Keratinocyte (primary cell): ENCODE results near the gene ARHGAP18.

ENCODE experiments used
- CTCF ChIP-seq, 3 experiments: IDR thresholded peaks in 1 of 3; conservative IDR thresholded peaks in 1 of 3; optimal IDR thresholded peaks in 1 of 3; 2 replicates in 2 of 3; 3 replicates in 1 of 3; pipeline versions ENCODE3 to v1.5.1; 2011; ENCODE audit warnings: low read length in 3 of 3, mild to moderate bottlenecking in 3 of 3, moderate library complexity in 2 of 3, control low read depth in 1 of 3, inconsistent platforms in 1 of 3; ENCODE audit not compliant: insufficient read depth in 2 of 3; ENCODE audit errors: extremely low read depth in 1 of 3
- EZH2 ChIP-seq: IDR thresholded peaks from one replicate; pipeline ENCODE4 v1.6.1; 2012; ENCODE audit warnings: inconsistent platforms, mild to moderate bottlenecking, low read length, moderate library complexity

GRCh38 chr6:129680633-129681032 is 29.3 kb downstream of the ARHGAP18 start:
- TF ChIP-seq CTCF (optimal IDR thresholded peaks at IDR 0.05 in 1 of 3, IDR thresholded peaks at IDR 0.05 in 1 of 3, conservative IDR thresholded peaks at IDR 0.05 in 1 of 3; ENCODE audit: extremely low read depth in 1 of 3, insufficient read depth in 2 of 3, low read length in 3 of 3): no peak
- TF ChIP-seq EZH2: no peak
